OCI-LY3 (cell line): Measurements from ENCODE around the gene FAM83E.

Experiments used
- CTCF ChIP-seq: fragments of 200-600, 300-600 bp; sonication (generic); IDR thresholded peaks from 2 replicates; pipeline ENCODE4 v1.5.1; 2014; ENCODE audit warnings: antibody characterized with exemption, low read length, low read depth
- EZH2phosphoT487 ChIP-seq: fragments of 200-600 bp; shearing (Covaris generic); IDR thresholded peaks from 2 replicates; pipeline ENCODE4 v1.6.1; 2018; ENCODE audit warnings: antibody characterized with exemption, mixed run types, low read depth

GRCh38 chr19:48609571-48610108 is 5.2 kb downstream of the FAM83E start:
- no peak for TF ChIP-seq CTCF
- TF ChIP-seq EZH2phosphoT487: no peak
